Measurements from ENCODE around the gene RPS14. TPM values are rescaled to one million over a fixed set of nuclear protein-coding genes. Genes with fewer than 3 reads are reported as not detected.

Gene RPS14
- total and polyA plus RNA-seq, 7 donors: 977 to 3,049 (median 1,443) TPM

GRCh38 chr5:150399524-150400211 lies 49.9 kb downstream of the RPS14 start:
- intact Hi-C loops (cut with DNase I): loop anchor here in 1 of 2 donors (5.0 kb wide), 1 partner anchor 33 kb away; no protein-coding TSS in a partner anchor

GRCh38 chr5:150398722-150399523 lies 50.6 kb downstream of the RPS14 start:
- WGBS, 3 donors: 61 to 71% (median 67%) methylated on average over 12 of the region's 12 CpGs
- Histone ChIP-seq H3K27ac (no peak overlapping the region), H3K27me3 (ENCODE audit: insufficient read depth in 3 of 3, low read length in 2 of 3) (no peaks in the 10 kb centered on the region), H3K4me3 (no peak overlapping the region), H3K4me1 (no peaks in the 10 kb centered on the region), H3K9me3 (no peaks in the 10 kb centered on the region), H3K36me3 (ENCODE audit: insufficient read depth in 1 of 2, low read depth in 1 of 2) (peaks cover 8 to 91% of the 10 kb centered on the region in 2 donors)
- intact Hi-C loops (cut with DNase I): loop anchor here in 1 of 2 donors (5.0 kb wide), 1 partner anchor 33 kb away; no protein-coding TSS in a partner anchor
- no peak for DNase-seq
- TF ChIP-seq, protein P1, sequence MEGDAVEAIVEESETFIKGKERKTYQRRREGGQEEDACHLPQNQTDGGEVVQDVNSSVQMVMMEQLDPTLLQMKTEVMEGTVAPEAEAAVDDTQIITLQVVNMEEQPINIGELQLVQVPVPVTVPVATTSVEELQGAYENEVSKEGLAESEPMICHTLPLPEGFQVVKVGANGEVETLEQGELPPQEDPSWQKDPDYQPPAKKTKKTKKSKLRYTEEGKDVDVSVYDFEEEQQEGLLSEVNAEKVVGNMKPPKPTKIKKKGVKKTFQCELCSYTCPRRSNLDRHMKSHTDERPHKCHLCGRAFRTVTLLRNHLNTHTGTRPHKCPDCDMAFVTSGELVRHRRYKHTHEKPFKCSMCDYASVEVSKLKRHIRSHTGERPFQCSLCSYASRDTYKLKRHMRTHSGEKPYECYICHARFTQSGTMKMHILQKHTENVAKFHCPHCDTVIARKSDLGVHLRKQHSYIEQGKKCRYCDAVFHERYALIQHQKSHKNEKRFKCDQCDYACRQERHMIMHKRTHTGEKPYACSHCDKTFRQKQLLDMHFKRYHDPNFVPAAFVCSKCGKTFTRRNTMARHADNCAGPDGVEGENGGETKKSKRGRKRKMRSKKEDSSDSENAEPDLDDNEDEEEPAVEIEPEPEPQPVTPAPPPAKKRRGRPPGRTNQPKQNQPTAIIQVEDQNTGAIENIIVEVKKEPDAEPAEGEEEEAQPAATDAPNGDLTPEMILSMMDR (IDR thresholded peaks at IDR 0.05): peak; percentile 20
- ATAC-seq: peak in 2 of 4 donors; percentile 25 to 32

More at GRCh38 chr5:150399524-150400211, 49.9 kb downstream of the RPS14 start:
- Histone ChIP-seq H3K27me3 (ENCODE audit: insufficient read depth in 3 of 3, low read length in 2 of 3) (no peaks in the 10 kb centered on the region), H3K4me3 (no peak overlapping the region), H3K27ac (no peak overlapping the region), H3K36me3 (ENCODE audit: insufficient read depth in 1 of 2, low read depth in 1 of 2) (peaks cover 5 to 89% of the 10 kb centered on the region in 2 donors), H3K4me1 (no peaks in the 10 kb centered on the region), H3K9me3 (no peaks in the 10 kb centered on the region)
- TF ChIP-seq, protein P1 (IDR thresholded peaks at IDR 0.05): no peak
- DNase-seq (no peak), ATAC-seq (no peak)
- WGBS, 3 donors: 74 to 84% (median 82%) methylated on average over 11 of the region's 11 CpGs

DNA sequence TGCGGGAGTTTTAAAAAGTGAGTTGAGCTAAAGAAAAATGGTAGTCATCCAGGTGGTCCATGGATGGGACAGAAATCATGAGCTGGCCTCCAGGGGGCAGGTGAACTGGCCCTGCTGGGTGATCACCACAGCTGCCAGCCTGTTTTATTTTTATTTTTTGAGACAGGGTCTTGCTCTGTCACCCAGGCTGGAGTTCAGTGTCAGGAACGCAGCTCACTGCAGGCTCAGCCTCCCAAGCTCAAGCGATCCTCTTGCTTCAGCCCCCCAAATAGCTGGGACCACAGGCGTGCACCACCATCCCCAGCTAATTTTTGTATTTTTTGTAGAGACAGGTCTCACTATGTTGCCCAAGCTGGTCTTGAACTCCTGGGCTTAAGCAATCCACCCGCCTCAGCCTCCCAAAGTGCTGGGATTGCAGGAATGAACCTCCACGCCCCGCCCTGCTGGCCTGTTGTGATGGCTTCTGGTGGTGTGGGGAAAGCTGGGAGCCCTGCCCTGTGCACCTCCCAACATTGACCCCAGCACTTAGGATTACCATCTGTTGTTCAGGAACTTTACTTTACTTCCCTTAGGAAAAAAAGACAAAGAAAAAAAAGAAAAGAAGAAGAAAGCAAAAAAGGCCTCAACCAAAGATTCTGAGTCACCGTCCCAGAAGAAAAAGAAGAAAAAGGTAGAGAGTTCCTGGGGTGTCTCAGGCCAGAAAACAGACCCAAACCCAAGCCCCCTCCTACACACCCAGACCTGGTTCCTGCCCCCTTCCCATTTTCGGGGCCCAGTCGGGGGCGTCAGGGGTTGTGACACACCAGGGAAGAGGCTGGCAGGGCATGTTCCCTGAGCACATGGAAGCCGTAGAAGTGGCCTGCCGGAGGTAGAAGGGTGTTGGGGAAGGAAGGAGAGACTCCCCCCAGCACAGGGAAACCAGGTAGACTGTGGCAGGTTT lies 51.5 kb downstream of the RPS14 start:
- H3K4me3 ChIP-seq: no peak overlapping the region
- DNase-seq (no peak), ATAC-seq (no peak)
- H3K36me3 ChIP-seq (ENCODE audit: insufficient read depth in 1 of 2, low read depth in 1 of 2): peaks cover 8 to 92% of the 10 kb centered on the region in 2 donors
- H3K27ac ChIP-seq: no peak overlapping the region
- intact Hi-C loops (cut with DNase I): loop anchor here in 1 of 2 donors (5.0 kb wide), 1 partner anchor 34 kb away; no protein-coding TSS in a partner anchor
- TF ChIP-seq, protein P1 (IDR thresholded peaks at IDR 0.05): peak; percentile 4
- H3K27me3 ChIP-seq (ENCODE audit: insufficient read depth in 3 of 3, low read length in 2 of 3): no peaks in the 10 kb centered on the region
- no peaks in the 10 kb centered on the region for H3K4me1 ChIP-seq
- H3K9me3 ChIP-seq: no peaks in the 10 kb centered on the region
- WGBS, 3 donors: 90 to 94% (median 91%) methylated on average over 13 of the region's 13 CpGs

DNA sequence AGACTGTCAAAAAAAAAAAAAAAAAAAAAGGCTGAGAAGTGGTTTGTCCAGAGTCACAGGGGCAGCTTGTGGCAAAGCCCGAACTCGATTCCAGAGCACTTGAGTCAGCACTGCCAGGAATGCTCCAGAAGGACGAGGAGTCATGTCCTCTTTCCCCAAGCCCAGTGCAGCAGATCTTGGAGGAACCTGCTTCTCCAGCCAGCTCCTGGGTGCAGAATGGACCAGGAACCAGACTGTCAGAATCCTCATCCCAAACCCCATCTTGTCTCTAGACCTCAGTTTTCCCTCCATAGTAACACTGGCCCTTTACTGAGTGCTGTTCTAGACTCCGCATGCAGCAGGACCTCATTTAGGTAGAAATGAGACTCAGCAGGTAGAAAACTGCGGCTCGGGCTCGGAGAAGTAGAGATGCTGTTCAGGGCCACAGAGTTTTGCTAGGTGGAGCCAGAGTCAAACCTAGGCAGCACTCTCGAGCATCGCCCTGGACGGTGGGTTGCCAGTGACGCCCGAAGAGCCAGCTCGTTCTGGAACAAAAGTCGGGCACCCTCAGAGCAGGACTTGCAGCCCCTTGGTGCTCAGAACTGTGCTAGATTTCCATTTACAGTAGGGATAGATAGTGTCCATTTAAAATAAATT lies 52.3 kb downstream of the RPS14 start:
- Histone ChIP-seq H3K27ac (no peak overlapping the region), H3K9me3 (no peaks in the 10 kb centered on the region), H3K4me3 (no peak overlapping the region), H3K27me3 (ENCODE audit: insufficient read depth in 3 of 3, low read length in 2 of 3) (no peaks in the 10 kb centered on the region), H3K4me1 (no peaks in the 10 kb centered on the region), H3K36me3 (ENCODE audit: insufficient read depth in 1 of 2, low read depth in 1 of 2) (peaks cover 8 to 93% of the 10 kb centered on the region in 2 donors)
- WGBS, 3 donors: 87 to 93% (median 92%) methylated on average over 14 of the region's 14 CpGs
- no peak for DNase-seq
- no peak for ATAC-seq
- TF ChIP-seq, protein P1 (IDR thresholded peaks at IDR 0.05): no peak
- intact Hi-C loops (cut with DNase I): loop anchor here in 1 of 2 donors (5.0 kb wide), 1 partner anchor 35 kb away; no protein-coding TSS in a partner anchor
